WTC11 (cell line): ENCODE measurements around the gene LHPP. TPM values are rescaled to one million over a fixed set of nuclear protein-coding genes. Genes with fewer than 3 reads are reported as not detected.

Source experiments
- ATAC-seq: fragments of 200-7000 bp; cut with Tn5 transposase; 2 replicates; pipeline ENCODE4 v1.10.0; 2021; ENCODE audit warnings: mild to moderate bottlenecking, moderate library complexity
- CTCF ChIA-PET: fragments of 300-600 bp; sonication (Branson Sonifier 250); formaldehyde crosslinking; loops from one replicate; lab custom pipeline; 2021; ENCODE audit warnings: antibody characterized with exemption; lab: Charles Lee
- POLR2A ChIA-PET: fragments of 350-600 bp; sonication (Branson Sonifier 250); formaldehyde crosslinking; loops from one replicate; lab custom pipeline; 2021; ENCODE audit warnings: antibody characterized with exemption; lab: Charles Lee
- DNase-seq: peaks from one replicate; pipeline ENCODE4 v3.0.0; 2021; ENCODE audit warnings: low spot score
- H3K27ac Mint-ChIP-seq: 2 replicates; pipeline ENCODE4 v1.8.0; 2021; ENCODE audit warnings: mixed read lengths
- H3K27me3 Mint-ChIP-seq: 2 replicates; pipeline ENCODE4 v1.8.0; 2021; ENCODE audit warnings: low read depth, mild to moderate bottlenecking, moderate library complexity, mixed read lengths
- H3K36me3 Mint-ChIP-seq: 2 replicates; pipeline ENCODE4 v1.8.0; 2021; ENCODE audit warnings: mixed read lengths
- H3K4me1 Mint-ChIP-seq: 2 replicates; pipeline ENCODE4 v1.8.0; 2022; ENCODE audit warnings: mixed read lengths
- H3K4me3 Mint-ChIP-seq: 2 replicates; pipeline ENCODE4 v1.8.0; 2021; ENCODE audit warnings: mild to moderate bottlenecking, moderate library complexity, mixed read lengths
- H3K9me3 Mint-ChIP-seq: 2 replicates; pipeline ENCODE4 v1.8.0; 2021; ENCODE audit warnings: mixed read lengths
- ELF4 ChIP-seq: sonication (generic); formaldehyde crosslinking; IDR thresholded peaks from 2 replicates; pipeline ENCODE4 v1.8.1; 2022; ENCODE audit warnings: low read depth, mild to moderate bottlenecking, moderate library complexity, missing genetic modification reagents
- ETV6 ChIP-seq: sonication (generic); formaldehyde crosslinking; IDR thresholded peaks from 2 replicates; pipeline ENCODE4 v1.8.1; 2022; ENCODE audit warnings: mild to moderate bottlenecking, missing genetic modification reagents
- FOXJ3 ChIP-seq: sonication (generic); formaldehyde crosslinking; IDR thresholded peaks from 2 replicates; pipeline ENCODE4 v1.9.0; 2021; ENCODE audit warnings: missing genetic modification reagents, mild to moderate bottlenecking, borderline replicate concordance
- GABPB1 ChIP-seq: sonication (generic); formaldehyde crosslinking; IDR thresholded peaks from 2 replicates; pipeline ENCODE4 v1.8.1; 2023; ENCODE audit warnings: mild to moderate bottlenecking, missing genetic modification reagents
- IRF2 ChIP-seq: sonication (generic); formaldehyde crosslinking; IDR thresholded peaks from 2 replicates; pipeline ENCODE4 v1.8.0; 2022; ENCODE audit warnings: low read depth, missing genetic modification reagents, borderline replicate concordance
- MYBL2 ChIP-seq: sonication (generic); formaldehyde crosslinking; IDR thresholded peaks from 2 replicates; pipeline ENCODE4 v1.8.1; 2023; ENCODE audit warnings: mild to moderate bottlenecking, moderate library complexity, missing genetic modification reagents
- NFATC4 ChIP-seq: fragments of 250-450 bp; sonication (Bioruptor Pico); IDR thresholded peaks from 2 replicates; pipeline ENCODE4 v1.9.0; 2021; ENCODE audit warnings: mild to moderate bottlenecking
- NR2C2 ChIP-seq: sonication (generic); formaldehyde crosslinking; IDR thresholded peaks from 2 replicates; pipeline ENCODE4 v1.8.0; 2022; ENCODE audit warnings: mild to moderate bottlenecking, missing genetic modification reagents
- NR3C1 ChIP-seq: sonication (generic); formaldehyde crosslinking; conservative IDR thresholded peaks from 2 replicates; pipeline ENCODE4 v1.8.1; 2023; ENCODE audit warnings: low read depth, mild to moderate bottlenecking, missing genetic modification reagents
- SOX15 ChIP-seq: fragments of 250-450 bp; sonication (Bioruptor Pico); IDR thresholded peaks from 2 replicates; pipeline ENCODE4 v1.9.0; 2021; ENCODE audit warnings: mild to moderate bottlenecking
- ZNF121 ChIP-seq: sonication (generic); formaldehyde crosslinking; IDR thresholded peaks from 2 replicates; pipeline ENCODE4 v1.8.0; 2023; ENCODE audit warnings: missing genetic modification reagents
- total RNA-seq: library from RNA; stranded (reverse); gene quantifications from 3 replicates; pipeline ENCODE4 v1.2.3, GENCODE V29; 2021
- TF ChIP-seq, protein P1 (sequence below): fragments of 250-450 bp; sonication (Bioruptor Pico); IDR thresholded peaks from 2 replicates; pipeline ENCODE4 v1.9.0; 2021; ENCODE audit warnings: moderate library complexity, mild to moderate bottlenecking, inconsistent platforms, borderline replicate concordance
- TF ChIP-seq, protein P2 (sequence below): sonication (generic); formaldehyde crosslinking; IDR thresholded peaks from 2 replicates; pipeline ENCODE4 v1.8.1; 2023; ENCODE audit warnings: mild to moderate bottlenecking, moderate library complexity, missing genetic modification reagents
- TF ChIP-seq, protein P3 (sequence below): sonication (generic); formaldehyde crosslinking; IDR thresholded peaks from 2 replicates; pipeline ENCODE4 v1.8.0; 2023; ENCODE audit warnings: missing genetic modification reagents, mild to moderate bottlenecking, borderline replicate concordance
- TF ChIP-seq, protein P4 (sequence below): fragments of 250-450 bp; sonication (Bioruptor Pico); IDR thresholded peaks from 2 replicates; pipeline ENCODE4 v1.9.0; 2021; ENCODE audit warnings: mild to moderate bottlenecking, borderline replicate concordance
- TF ChIP-seq, protein P5 (sequence below): sonication (generic); formaldehyde crosslinking; IDR thresholded peaks from 2 replicates; pipeline ENCODE4 v1.8.1; 2023; ENCODE audit warnings: mild to moderate bottlenecking, missing genetic modification reagents
- TF ChIP-seq, protein P6 (sequence below): fragments of 250-450 bp; sonication (Bioruptor Pico); IDR thresholded peaks from 2 replicates; pipeline ENCODE4 v1.8.0; 2021; ENCODE audit warnings: mild to moderate bottlenecking
- TF ChIP-seq, protein P7 (sequence below): sonication (generic); formaldehyde crosslinking; IDR thresholded peaks from 2 replicates; pipeline ENCODE4 v1.8.0; 2022; ENCODE audit warnings: mild to moderate bottlenecking, missing genetic modification reagents
- TF ChIP-seq, protein P8 (sequence below): sonication (generic); formaldehyde crosslinking; IDR thresholded peaks from 2 replicates; pipeline ENCODE4 v1.8.0; 2022; ENCODE audit warnings: missing genetic modification reagents

Gene LHPP
- total RNA-seq, 1 experiment from 2014 or later, result 33.2 TPM

DNA sequence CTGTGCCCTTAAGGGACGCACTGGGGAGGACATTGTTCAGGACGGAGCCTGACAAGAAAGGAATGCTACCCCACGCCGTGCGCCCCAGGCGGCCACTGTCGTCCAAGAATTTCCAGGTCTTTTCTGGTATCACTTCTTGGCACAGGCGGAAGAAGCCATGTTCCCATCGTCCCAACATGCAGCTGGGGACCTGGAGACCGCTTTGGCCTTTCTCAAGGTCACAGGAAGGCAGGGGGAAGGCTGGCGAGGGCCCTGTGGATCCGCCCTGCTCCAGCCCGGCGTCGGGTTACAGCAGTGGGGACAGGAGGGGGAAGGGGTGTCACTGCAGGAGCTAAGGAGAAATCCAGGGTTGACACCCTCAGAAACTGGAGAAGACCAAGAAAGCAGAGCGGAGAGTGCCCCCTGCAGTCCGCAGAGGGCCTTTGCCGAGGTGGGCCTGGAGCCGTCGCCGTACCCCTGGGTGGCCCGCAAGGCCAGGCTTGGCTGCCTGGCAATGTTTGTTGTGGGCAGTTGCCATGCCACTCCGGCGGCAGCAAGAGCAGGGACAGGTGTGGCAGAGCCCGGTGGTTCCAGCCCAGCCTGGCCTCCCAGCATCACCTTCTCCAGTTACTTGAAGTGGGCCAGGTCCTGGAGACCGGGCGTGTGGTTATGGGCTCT lies 104.1 kb downstream of the LHPP start:
- Mint-ChIP-seq H3K9me3 (peaks cover 7% of the 10 kb centered on the region), H3K27me3 (no peaks in the 10 kb centered on the region), H3K4me1 (peaks cover 15% of the 10 kb centered on the region), H3K4me3 (no peak overlapping the region), H3K27ac (peak overlapping the region; percentile 77), H3K36me3 (peaks cover 1% of the 10 kb centered on the region)
- DNase-seq (peak; percentile 82), ATAC-seq (peak; percentile 94)
- CTCF ChIA-PET, result interaction anchor here (0.6 to 3.4 kb wide), 43 partner anchors 8 to 571 kb away, joined by 3 to 35 read pairs (median 5); partner anchors contain the start of genes EEF1AKMT2, LHPP, NKX1-2 and OAT
- POLR2A ChIA-PET, result interaction anchor here (1.2 kb wide), 1 partner anchor 18 kb away, joined by 3 read pairs; no protein-coding TSS in a partner anchor
- TF ChIP-seq ETV6, result peak; percentile 56; the same call in 1 of the 2 replicates
- TF ChIP-seq, protein P1, sequence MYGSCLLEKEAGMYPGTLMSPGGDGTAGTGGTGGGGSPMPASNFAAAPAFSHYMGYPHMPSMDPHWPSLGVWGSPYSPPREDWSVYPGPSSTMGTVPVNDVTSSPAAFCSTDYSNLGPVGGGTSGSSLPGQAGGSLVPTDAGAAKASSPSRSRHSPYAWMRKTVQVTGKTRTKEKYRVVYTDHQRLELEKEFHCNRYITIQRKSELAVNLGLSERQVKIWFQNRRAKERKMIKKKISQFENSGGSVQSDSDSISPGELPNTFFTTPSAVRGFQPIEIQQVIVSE (CRISPR knock-in tag), result no peak
- TF ChIP-seq, protein P2, sequence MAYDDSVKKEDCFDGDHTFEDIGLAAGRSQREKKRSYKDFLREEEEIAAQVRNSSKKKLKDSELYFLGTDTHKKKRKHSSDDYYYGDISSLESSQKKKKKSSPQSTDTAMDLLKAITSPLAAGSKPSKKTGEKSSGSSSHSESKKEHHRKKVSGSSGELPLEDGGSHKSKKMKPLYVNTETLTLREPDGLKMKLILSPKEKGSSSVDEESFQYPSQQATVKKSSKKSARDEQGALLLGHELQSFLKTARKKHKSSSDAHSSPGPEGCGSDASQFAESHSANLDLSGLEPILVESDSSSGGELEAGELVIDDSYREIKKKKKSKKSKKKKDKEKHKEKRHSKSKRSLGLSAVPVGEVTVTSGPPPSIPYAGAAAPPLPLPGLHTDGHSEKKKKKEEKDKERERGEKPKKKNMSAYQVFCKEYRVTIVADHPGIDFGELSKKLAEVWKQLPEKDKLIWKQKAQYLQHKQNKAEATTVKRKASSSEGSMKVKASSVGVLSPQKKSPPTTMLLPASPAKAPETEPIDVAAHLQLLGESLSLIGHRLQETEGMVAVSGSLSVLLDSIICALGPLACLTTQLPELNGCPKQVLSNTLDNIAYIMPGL (CRISPR knock-in tag), result peak; percentile 50; the same call in 1 of the 2 replicates
- no peak for TF ChIP-seq SOX15 (CRISPR knock-in tag)
- no peak for TF ChIP-seq FOXJ3 (CRISPR knock-in tag)
- TF ChIP-seq, protein P3, sequence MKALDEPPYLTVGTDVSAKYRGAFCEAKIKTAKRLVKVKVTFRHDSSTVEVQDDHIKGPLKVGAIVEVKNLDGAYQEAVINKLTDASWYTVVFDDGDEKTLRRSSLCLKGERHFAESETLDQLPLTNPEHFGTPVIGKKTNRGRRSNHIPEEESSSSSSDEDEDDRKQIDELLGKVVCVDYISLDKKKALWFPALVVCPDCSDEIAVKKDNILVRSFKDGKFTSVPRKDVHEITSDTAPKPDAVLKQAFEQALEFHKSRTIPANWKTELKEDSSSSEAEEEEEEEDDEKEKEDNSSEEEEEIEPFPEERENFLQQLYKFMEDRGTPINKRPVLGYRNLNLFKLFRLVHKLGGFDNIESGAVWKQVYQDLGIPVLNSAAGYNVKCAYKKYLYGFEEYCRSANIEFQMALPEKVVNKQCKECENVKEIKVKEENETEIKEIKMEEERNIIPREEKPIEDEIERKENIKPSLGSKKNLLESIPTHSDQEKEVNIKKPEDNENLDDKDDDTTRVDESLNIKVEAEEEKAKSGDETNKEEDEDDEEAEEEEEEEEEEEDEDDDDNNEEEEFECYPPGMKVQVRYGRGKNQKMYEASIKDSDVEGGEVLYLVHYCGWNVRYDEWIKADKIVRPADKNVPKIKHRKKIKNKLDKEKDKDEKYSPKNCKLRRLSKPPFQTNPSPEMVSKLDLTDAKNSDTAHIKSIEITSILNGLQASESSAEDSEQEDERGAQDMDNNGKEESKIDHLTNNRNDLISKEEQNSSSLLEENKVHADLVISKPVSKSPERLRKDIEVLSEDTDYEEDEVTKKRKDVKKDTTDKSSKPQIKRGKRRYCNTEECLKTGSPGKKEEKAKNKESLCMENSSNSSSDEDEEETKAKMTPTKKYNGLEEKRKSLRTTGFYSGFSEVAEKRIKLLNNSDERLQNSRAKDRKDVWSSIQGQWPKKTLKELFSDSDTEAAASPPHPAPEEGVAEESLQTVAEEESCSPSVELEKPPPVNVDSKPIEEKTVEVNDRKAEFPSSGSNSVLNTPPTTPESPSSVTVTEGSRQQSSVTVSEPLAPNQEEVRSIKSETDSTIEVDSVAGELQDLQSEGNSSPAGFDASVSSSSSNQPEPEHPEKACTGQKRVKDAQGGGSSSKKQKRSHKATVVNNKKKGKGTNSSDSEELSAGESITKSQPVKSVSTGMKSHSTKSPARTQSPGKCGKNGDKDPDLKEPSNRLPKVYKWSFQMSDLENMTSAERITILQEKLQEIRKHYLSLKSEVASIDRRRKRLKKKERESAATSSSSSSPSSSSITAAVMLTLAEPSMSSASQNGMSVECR, result no peak
- TF ChIP-seq NFATC4, result no peak
- TF ChIP-seq ELF4, result no peak
- TF ChIP-seq, protein P4, sequence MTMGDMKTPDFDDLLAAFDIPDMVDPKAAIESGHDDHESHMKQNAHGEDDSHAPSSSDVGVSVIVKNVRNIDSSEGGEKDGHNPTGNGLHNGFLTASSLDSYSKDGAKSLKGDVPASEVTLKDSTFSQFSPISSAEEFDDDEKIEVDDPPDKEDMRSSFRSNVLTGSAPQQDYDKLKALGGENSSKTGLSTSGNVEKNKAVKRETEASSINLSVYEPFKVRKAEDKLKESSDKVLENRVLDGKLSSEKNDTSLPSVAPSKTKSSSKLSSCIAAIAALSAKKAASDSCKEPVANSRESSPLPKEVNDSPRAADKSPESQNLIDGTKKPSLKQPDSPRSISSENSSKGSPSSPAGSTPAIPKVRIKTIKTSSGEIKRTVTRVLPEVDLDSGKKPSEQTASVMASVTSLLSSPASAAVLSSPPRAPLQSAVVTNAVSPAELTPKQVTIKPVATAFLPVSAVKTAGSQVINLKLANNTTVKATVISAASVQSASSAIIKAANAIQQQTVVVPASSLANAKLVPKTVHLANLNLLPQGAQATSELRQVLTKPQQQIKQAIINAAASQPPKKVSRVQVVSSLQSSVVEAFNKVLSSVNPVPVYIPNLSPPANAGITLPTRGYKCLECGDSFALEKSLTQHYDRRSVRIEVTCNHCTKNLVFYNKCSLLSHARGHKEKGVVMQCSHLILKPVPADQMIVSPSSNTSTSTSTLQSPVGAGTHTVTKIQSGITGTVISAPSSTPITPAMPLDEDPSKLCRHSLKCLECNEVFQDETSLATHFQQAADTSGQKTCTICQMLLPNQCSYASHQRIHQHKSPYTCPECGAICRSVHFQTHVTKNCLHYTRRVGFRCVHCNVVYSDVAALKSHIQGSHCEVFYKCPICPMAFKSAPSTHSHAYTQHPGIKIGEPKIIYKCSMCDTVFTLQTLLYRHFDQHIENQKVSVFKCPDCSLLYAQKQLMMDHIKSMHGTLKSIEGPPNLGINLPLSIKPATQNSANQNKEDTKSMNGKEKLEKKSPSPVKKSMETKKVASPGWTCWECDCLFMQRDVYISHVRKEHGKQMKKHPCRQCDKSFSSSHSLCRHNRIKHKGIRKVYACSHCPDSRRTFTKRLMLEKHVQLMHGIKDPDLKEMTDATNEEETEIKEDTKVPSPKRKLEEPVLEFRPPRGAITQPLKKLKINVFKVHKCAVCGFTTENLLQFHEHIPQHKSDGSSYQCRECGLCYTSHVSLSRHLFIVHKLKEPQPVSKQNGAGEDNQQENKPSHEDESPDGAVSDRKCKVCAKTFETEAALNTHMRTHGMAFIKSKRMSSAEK (CRISPR knock-in tag), result no peak
- no peak for TF ChIP-seq MYBL2 (CRISPR knock-in tag)
- TF ChIP-seq NR2C2 (CRISPR knock-in tag), result no peak
- TF ChIP-seq, protein P5, sequence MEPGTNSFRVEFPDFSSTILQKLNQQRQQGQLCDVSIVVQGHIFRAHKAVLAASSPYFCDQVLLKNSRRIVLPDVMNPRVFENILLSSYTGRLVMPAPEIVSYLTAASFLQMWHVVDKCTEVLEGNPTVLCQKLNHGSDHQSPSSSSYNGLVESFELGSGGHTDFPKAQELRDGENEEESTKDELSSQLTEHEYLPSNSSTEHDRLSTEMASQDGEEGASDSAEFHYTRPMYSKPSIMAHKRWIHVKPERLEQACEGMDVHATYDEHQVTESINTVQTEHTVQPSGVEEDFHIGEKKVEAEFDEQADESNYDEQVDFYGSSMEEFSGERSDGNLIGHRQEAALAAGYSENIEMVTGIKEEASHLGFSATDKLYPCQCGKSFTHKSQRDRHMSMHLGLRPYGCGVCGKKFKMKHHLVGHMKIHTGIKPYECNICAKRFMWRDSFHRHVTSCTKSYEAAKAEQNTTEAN (CRISPR knock-in tag), result no peak
- no peak for TF ChIP-seq NR3C1
- TF ChIP-seq GABPB1 (CRISPR knock-in tag), result no peak
- TF ChIP-seq ZNF121 (CRISPR knock-in tag), result no peak
- TF ChIP-seq, protein P6, sequence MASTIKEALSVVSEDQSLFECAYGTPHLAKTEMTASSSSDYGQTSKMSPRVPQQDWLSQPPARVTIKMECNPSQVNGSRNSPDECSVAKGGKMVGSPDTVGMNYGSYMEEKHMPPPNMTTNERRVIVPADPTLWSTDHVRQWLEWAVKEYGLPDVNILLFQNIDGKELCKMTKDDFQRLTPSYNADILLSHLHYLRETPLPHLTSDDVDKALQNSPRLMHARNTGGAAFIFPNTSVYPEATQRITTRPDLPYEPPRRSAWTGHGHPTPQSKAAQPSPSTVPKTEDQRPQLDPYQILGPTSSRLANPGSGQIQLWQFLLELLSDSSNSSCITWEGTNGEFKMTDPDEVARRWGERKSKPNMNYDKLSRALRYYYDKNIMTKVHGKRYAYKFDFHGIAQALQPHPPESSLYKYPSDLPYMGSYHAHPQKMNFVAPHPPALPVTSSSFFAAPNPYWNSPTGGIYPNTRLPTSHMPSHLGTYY, result no peak
- TF ChIP-seq, protein P7, sequence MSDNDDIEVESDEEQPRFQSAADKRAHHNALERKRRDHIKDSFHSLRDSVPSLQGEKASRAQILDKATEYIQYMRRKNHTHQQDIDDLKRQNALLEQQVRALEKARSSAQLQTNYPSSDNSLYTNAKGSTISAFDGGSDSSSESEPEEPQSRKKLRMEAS (CRISPR knock-in tag), result 0 out of 2 replicates have a peak, but pooled peaks have one; percentile 26
- no peak for TF ChIP-seq IRF2
- TF ChIP-seq, protein P8, sequence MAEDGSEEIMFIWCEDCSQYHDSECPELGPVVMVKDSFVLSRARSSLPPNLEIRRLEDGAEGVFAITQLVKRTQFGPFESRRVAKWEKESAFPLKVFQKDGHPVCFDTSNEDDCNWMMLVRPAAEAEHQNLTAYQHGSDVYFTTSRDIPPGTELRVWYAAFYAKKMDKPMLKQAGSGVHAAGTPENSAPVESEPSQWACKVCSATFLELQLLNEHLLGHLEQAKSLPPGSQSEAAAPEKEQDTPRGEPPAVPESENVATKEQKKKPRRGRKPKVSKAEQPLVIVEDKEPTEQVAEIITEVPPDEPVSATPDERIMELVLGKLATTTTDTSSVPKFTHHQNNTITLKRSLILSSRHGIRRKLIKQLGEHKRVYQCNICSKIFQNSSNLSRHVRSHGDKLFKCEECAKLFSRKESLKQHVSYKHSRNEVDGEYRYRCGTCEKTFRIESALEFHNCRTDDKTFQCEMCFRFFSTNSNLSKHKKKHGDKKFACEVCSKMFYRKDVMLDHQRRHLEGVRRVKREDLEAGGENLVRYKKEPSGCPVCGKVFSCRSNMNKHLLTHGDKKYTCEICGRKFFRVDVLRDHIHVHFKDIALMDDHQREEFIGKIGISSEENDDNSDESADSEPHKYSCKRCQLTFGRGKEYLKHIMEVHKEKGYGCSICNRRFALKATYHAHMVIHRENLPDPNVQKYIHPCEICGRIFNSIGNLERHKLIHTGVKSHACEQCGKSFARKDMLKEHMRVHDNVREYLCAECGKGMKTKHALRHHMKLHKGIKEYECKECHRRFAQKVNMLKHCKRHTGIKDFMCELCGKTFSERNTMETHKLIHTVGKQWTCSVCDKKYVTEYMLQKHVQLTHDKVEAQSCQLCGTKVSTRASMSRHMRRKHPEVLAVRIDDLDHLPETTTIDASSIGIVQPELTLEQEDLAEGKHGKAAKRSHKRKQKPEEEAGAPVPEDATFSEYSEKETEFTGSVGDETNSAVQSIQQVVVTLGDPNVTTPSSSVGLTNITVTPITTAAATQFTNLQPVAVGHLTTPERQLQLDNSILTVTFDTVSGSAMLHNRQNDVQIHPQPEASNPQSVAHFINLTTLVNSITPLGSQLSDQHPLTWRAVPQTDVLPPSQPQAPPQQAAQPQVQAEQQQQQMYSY (CRISPR knock-in tag), result no peak
